Measurements from ENCODE around the gene NACA2.
"Not testable (repeated sequence)": the region's sequence is repeated elsewhere in the genome, so short reads cannot be mapped to it uniquely, and the experiment has no call there.

NACA2 gene

GRCh38 chr17:61556224-61557188 lies 34.5 kb downstream of the NACA2 start:
- no peak overlapping the region for H3K4me3 ChIP-seq (ENCODE audit: low read length)
- TF ChIP-seq ZNF274 (IDR thresholded peaks at IDR 0.05; ENCODE audit: low read depth, low read length), result no peak

- H3K4me3 ChIP-seq (ENCODE audit: low read length), result no peak overlapping the region
- no peak for TF ChIP-seq ZNF274 (IDR thresholded peaks at IDR 0.05; ENCODE audit: low read depth, low read length)
These were observed 35.9 kb downstream of the NACA2 start for GRCh38 chr17:61555127-61555566.

GRCh38 chr17:61554209-61554608 lies 36.8 kb downstream of the NACA2 start:
- TF ChIP-seq ZNF274 (IDR thresholded peaks at IDR 0.05; ENCODE audit: low read depth, low read length), result no peak
- no peak overlapping the region for H3K4me3 ChIP-seq (ENCODE audit: low read length)

- H3K4me3 ChIP-seq (ENCODE audit: low read length), result not testable (repeated sequence)
These were observed 38.5 kb downstream of the NACA2 start for GRCh38 chr17:61552560-61552959.

GRCh38 chr17:61551255-61551742 lies 39.7 kb downstream of the NACA2 start:
- H3K4me3 ChIP-seq (ENCODE audit: low read length), result no peak overlapping the region
- TF ChIP-seq ZNF274 (IDR thresholded peaks at IDR 0.05; ENCODE audit: low read depth, low read length), result no peak

GRCh38 chr17:61547113-61547512 lies 43.9 kb downstream of the NACA2 start:
- TF ChIP-seq ZNF274 (IDR thresholded peaks at IDR 0.05; ENCODE audit: low read depth, low read length), result no peak
- H3K4me3 ChIP-seq (ENCODE audit: low read length), result no peak overlapping the region

GRCh38 chr17:61545335-61545938 lies 45.6 kb downstream of the NACA2 start:
- H3K4me3 ChIP-seq (ENCODE audit: low read length), result no peak overlapping the region
- no peak for TF ChIP-seq ZNF274 (IDR thresholded peaks at IDR 0.05; ENCODE audit: low read depth, low read length)

GRCh38 chr17:61543786-61544415 lies 47.1 kb downstream of the NACA2 start:
- no peak overlapping the region for H3K4me3 ChIP-seq (ENCODE audit: low read length)
- TF ChIP-seq ZNF274 (IDR thresholded peaks at IDR 0.05; ENCODE audit: low read depth, low read length), result no peak

- no peak overlapping the region for H3K4me3 ChIP-seq (ENCODE audit: low read length)
- TF ChIP-seq ZNF274 (IDR thresholded peaks at IDR 0.05; ENCODE audit: low read depth, low read length), result no peak
These were observed 49.0 kb downstream of the NACA2 start for GRCh38 chr17:61542027-61542426.

GRCh38 chr17:61540874-61541273 lies 50.1 kb downstream of the NACA2 start:
- H3K4me3 ChIP-seq (ENCODE audit: low read length), result no peak overlapping the region
- TF ChIP-seq ZNF274 (IDR thresholded peaks at IDR 0.05; ENCODE audit: low read depth, low read length), result no peak

Measured in GM08714 (cell line).